HCT116 (cell line): Measurements from ENCODE around the gene GTF2H4.

ENCODE experiments used
- CTCF ChIP-seq, 3 experiments: fragments of 200-600 bp in 1 of 3; sonication (generic) in 1 of 3; IDR thresholded peaks in 2 of 3; conservative IDR thresholded peaks in 1 of 3; 2 replicates each; pipeline ENCODE4 v1.5.1; 2012 to 2017; ENCODE audit warnings: low read depth in 2 of 3, low read length in 2 of 3, antibody characterized with exemption in 1 of 3, borderline replicate concordance in 1 of 3, control low read depth in 1 of 3, mild to moderate bottlenecking in 1 of 3, mixed read lengths in 1 of 3, mixed run types in 1 of 3, moderate library complexity in 1 of 3; ENCODE audit not compliant: insufficient read depth in 1 of 3
- ELF1 ChIP-seq: IDR thresholded peaks from 2 replicates; pipeline ENCODE4 v1.6.1; 2012; ENCODE audit warnings: low read depth, borderline replicate concordance
- POLR2A ChIP-seq: IDR thresholded peaks from 2 replicates; pipeline ENCODE4 v1.7.0; 2011; ENCODE audit warnings: borderline replicate concordance; ENCODE audit not compliant: insufficient read depth, insufficient read length; ENCODE audit errors: extremely low read depth
- RAD21 ChIP-seq: IDR thresholded peaks from 2 replicates; pipeline ENCODE4 v1.6.1; 2012; ENCODE audit warnings: low read depth, mild to moderate bottlenecking
- SP1 ChIP-seq: IDR thresholded peaks from 2 replicates; pipeline ENCODE4 v1.6.1; 2012; ENCODE audit warnings: low read depth
- ZFX ChIP-seq: fragments of 450-650 bp; IDR thresholded peaks from 2 replicates; pipeline ENCODE4 v1.6.1; 2017
- ZNF274 ChIP-seq: fragments of 200-500 bp; sonication (Bioruptor generic); IDR thresholded peaks from 2 replicates; pipeline ENCODE4 v1.6.1; 2014; ENCODE audit warnings: mild to moderate bottlenecking, low read depth, low read length, inconsistent platforms

GRCh38 chr6:30931969-30932645, 24.1 kb downstream of the GTF2H4 start, which contains the start of gene SFTA2:
- TF ChIP-seq RAD21 (no peak), SP1 (no peak), CTCF (IDR thresholded peaks at IDR 0.05 in 2 of 3, conservative IDR thresholded peaks at IDR 0.05 in 1 of 3; ENCODE audit: borderline replicate concordance in 1 of 3, insufficient read depth in 1 of 3, low read depth in 2 of 3, low read length in 2 of 3) (no peak), ZNF274 (no peak), ZFX (no peak), POLR2A (no peak), ELF1 (no peak)
